Tongue (tissue), 2 donors: ENCODE measurements around the gene LPP. TPM values are rescaled to one million over a fixed set of nuclear protein-coding genes. Genes with fewer than 3 reads are reported as not detected.

Experiments used
- DNase-seq: peaks from one replicate; pipeline ENCODE4 v3.0.0-alpha.2; 2015
- total RNA-seq: library from RNA; depleted of rRNA; stranded (reverse); fragments of >200 nt; gene quantifications from one replicate; pipeline ENCODE4 v1.2.3, GENCODE V29; 2014

Gene LPP
- total RNA-seq, 1 donor from 2014 or later: 59.4 TPM

- DNase-seq: peak; percentile 61
Observed at GRCh38 chr3:188853856-188854771, 700.2 kb downstream of the LPP start.

- DNase-seq: no peak
Observed at GRCh38 chr3:188854772-188855149, 700.8 kb downstream of the LPP start.

DNA sequence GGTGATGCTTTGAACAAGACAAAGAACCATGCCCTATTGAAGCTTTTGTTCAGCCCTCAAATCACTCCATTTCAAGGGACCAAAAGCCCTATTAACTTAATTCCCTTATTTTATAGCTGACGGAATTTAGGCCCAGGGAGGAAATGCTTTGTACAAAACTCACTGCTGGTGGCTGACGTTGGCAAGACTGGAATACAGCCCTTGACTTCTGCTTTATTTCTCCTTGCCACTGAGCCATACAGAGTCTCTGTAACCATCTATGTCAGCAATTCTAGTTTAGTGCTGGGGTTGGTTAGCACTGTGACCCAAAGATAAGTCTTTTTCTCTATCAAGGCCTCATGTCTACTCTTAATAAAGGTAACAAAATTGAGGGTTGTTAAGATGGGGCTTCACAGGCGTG, 701.7 kb downstream of the LPP start:
- DNase-seq: no peak

DNA sequence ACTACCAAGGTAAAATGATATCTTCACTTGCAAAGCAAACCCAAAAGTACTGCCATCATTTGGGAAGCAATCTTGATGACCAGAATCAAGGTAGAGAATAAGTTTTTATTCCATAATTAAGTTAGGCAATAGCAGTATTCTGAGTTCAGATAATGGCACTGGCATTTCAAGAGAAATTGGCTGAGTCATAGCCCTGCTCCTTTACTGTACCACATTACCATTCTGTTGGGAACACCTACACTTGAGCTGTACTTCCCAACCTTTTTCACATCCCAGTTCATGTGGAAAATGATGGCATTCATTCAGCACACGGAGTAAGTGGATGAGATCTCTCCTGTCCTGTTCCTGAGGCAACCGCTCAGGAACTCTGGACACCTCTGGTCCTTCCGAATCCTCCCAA, 706.2 kb downstream of the LPP start:
- DNase-seq: no peak

GRCh38 chr3:188861842-188862744, 708.1 kb downstream of the LPP start:
- no peak for DNase-seq

DNA sequence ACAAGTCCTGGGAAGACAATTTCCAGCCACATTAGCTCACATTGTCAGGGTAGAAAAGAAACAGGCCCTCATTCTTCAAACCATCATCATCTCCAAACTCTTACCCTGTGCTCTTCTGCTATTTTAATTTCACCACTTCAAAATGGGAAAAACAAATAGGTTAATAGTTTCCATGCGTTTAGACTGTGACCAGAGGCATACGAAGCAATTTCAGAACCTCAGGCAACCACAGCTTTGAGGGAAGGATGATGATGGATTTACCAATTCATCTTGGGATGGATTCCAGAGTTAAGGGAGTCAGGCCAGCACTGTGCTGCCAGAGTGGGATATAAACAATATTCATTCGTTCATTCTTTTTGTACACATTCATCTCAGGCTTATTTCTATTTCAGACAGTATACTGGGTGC, 710.0 kb downstream of the LPP start:
- peak; percentile 70 for DNase-seq

- DNase-seq: no peak
Observed at GRCh38 chr3:188867691-188868265, 713.8 kb downstream of the LPP start.

DNA sequence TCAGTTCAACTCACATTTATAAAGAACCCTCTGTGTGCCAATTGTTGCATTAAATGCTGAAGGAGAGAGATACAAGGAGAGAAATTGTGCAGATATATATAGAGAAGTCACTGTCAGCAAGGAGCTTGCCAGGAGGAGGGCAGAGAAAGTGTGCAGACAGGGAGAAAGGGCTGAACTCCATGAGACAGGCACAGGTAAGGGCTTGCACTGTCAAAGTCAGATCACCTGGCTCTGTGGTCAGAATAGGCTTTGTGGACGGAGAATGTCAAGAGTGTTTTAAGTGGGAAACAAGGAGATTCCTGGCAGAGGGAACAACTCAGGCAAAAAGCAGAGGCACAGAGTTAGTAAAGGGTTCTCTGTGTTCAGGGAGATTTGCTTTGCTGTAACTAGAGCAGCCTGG, 714.8 kb downstream of the LPP start:
- no peak for DNase-seq

DNA sequence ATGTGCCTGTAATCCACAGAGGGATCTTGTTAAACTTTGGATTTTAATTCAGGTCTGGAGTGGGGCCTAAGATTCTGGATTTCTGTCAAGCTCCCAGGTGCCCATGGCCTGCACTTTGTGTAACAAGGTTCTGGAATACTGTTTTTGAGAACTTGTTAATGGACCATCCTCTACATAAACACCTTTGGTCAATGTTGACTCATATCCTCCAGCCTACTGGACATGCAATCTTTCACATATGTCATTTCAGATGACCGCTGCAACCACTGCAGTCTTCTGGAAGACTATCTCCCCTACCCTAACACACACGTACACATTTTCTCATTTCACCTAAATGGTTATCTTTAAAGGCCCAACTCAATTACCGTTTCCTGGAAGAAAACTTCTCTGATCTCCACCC, 715.7 kb downstream of the LPP start:
- no peak for DNase-seq

GRCh38 chr3:188870431-188870830, 716.5 kb downstream of the LPP start:
- DNase-seq: no peak

GRCh38 chr3:188874576-188874975, 720.6 kb downstream of the LPP start:
- DNase-seq: no peak

DNA sequence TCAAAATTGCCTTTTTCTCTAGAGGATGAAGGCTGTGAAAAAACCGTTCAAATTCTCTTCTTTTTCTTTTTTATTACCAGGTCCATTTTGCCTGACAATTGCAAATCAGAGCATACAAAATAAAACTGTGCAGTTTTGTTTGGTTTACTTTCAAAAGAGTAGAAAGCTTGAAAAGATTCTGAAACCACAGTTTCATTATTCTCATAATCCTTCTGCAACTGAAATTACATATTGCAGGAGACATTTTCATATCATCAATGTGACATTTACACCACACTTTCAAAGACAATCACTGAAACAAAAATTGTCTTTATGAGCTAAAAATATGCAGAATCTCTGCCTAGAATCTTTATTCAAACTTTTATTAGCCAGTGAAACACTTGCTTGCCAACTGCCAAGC, 721.5 kb downstream of the LPP start:
- DNase-seq: no peak

- DNase-seq: no peak
Observed at GRCh38 chr3:188876370-188876769, 722.4 kb downstream of the LPP start.

DNA sequence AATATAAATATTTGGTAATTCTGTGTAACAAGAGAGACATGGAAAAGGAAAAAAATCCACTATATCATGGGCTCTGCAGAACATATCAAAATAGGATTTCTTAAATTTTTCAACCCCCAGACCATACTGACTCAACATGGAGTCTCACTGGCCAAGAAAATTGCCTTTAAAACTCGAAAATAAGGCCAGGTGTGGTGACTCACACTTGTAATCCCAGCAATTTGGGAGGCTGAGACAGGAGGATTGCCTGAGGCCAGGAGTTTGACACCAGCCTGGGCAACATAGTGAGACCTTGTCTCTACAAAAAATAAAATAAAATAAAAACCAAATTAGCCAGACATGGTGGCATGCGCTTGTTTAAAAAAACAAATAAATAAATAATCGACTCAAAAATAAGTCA, 723.4 kb downstream of the LPP start:
- DNase-seq: no peak

DNA sequence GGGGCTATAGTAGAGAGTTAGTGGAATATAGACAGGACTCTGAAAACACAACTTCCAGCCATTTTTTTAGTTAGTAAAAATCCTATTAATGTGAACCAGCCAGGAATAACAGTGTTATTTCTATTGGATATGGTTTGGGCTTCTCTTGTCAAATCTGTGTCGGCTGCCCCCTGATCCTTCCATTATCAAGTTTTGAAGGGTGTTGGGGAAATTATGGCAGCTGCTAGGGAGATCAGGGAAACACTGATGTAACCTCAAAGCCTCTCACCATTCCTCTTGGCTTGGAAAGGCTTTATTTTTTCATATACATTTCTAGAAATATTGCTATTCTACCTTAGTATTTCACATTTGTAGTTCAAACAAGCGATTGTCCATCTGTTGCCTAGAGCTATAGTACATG, 724.1 kb downstream of the LPP start:
- no peak for DNase-seq

DNA sequence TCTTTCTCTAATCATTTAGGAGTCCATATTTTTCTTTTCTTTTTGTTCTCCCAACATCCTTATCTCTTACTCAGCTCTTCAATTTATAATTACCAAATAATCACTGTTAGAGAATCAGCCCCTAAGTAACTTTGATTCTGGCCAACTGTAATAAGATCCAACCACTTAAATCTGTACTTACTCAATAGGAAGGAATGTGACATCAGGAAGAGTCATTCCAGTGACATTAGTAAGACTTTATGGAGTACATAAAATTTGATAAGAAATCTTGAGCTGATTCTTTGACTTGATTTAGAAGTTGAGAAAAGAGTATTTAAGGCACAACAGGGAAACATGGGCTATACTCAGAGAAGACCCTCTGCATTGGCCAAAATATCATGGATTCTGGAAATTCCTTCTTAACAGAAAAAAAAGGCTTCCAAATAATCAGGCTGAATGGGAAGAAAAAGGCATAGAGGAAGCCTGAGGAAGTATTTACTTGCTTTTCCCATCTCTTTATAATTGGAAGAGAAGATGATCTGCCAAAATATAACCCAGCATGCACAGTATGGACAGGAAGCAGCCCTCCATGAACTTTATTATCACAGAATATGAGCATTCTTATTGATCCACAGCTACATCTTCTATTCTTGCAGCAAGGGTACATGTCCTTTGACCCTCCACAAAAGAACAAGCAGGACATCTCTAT, 728.1 kb downstream of the LPP start:
- no peak for DNase-seq

- DNase-seq: no peak
Observed at GRCh38 chr3:188884299-188885043, 730.5 kb downstream of the LPP start.

DNA sequence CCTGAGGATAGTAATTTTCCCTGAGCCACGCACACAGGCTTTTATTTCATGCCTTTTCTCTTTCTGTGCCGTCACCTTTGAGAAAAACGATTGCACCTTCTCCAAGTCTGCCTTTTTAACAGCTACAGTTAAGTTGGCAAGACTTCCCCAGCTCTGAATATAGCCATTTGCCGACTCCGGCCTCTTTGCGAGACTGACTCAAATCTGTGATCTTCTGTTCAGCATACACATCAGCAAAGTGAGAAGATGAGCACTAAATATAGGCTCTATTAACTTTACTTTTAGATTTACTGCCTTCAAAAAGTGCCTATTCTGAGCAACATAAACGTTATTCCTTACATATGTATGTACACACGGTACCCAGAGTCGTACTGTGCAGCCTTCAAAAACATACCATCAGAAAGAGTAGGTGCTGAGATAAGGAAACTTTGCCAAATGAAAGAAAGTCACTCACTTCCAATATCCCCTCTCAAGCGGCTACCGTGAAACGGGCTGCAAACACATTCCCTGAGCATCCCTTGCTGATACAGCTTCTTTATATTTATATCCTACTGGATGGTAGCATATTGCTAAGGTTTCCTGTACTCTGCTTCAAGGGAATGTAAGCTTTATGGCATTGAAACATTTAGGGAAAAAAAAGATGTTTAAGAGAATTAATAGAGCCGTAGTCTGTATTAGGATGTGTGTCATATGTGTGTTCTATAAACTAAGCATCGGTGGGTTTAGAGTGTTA, 734.5 kb downstream of the LPP start:
- DNase-seq: no peak

DNA sequence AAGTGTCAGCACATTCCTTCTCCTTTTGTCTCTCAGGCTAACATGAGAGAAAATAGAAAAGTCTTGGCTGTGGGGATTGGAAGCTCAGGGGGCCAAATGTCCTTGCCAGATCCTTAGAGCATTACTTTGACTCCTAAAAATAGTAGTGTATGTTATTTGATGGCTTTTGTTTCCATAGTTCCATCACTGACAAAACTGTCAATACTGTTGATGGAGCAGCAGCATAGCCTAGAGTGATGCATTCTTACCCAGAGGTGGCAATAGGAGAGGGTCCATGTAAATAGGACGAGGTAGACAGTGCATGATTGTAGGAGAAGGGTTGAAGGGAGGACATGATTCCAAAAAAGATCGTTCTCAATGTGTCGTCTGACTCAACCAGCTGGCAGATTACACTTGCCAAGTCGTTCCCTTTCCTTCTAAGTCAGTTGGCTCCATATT, 735.1 kb downstream of the LPP start:
- DNase-seq: peak; percentile 45

DNA sequence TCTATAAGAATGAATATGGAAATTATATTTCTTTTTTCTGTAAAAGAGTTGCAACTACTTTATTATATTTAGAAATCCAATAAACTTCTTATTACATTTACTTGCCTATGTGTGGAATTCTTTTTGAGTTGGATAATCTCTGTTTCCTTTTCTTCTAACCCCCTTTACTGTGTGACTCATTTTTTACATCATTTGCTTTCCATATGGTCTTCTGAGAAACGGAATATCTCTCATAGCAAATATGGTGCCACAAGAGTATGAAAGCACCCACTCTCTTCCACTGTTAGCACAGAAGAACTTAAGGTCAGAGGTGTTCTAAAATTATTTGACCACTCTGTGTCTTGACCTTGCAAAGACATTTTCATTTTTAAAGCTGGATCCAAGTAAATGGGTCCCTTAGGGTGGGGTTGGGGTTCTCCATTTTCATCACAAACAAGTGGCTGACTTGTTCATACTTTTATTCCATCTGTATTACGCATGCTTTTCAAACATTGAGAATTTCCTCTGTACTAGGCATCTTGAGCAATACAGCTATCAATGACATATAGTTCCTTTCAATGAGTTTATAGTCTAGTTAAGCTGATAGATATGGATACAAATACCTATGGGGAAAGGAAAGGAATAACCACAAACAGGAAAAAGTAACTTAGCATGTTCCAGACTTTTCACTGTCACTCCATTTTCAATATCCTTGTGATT, 736.8 kb downstream of the LPP start:
- no peak for DNase-seq
